Astrocyte of the cerebellum (primary cell): Measurements from ENCODE around the gene FBXO27.
"Not testable (repeated sequence)": the region's sequence is repeated elsewhere in the genome, so short reads cannot be mapped to it uniquely, and the experiment has no call there.

Source experiments
- DNase-seq: peaks from one replicate; pipeline ENCODE4 v3.0.0-alpha.2; 2011; ENCODE audit warnings: low read depth
- H3K4me3 ChIP-seq: 2 replicates; pipeline ENCODE4 v1.5.1; 2011; ENCODE audit warnings: mild to moderate bottlenecking, low read depth, low read length, moderate library complexity
- CTCF ChIP-seq: IDR thresholded peaks from 2 replicates; pipeline ENCODE4 v1.5.1; 2012; ENCODE audit warnings: low read length, low read depth, moderate library complexity, mild to moderate bottlenecking; ENCODE audit errors: missing control alignments
- in situ Hi-C: cut with HindIII; loops from 2 replicates; pipeline ENCODE4 v1.10.0; 2017; ENCODE audit warnings: low sequenced_read_pairs

FBXO27 gene

GRCh38 chr19:39008137-39008536 lies 24.2 kb downstream of the FBXO27 start:
- TF ChIP-seq CTCF: no peak
- no peak overlapping the region for H3K4me3 ChIP-seq
- in situ Hi-C loops: no loop called here
- DNase-seq: no peak

- in situ Hi-C loops: no loop called here
- no peak overlapping the region for H3K4me3 ChIP-seq
- TF ChIP-seq CTCF: no peak
- DNase-seq: no peak
Observed at GRCh38 chr19:39007096-39007495, 25.3 kb downstream of the FBXO27 start.

GRCh38 chr19:39004403-39004802 lies 27.9 kb downstream of the FBXO27 start:
- no peak overlapping the region for H3K4me3 ChIP-seq
- in situ Hi-C loops: no loop called here

DNA sequence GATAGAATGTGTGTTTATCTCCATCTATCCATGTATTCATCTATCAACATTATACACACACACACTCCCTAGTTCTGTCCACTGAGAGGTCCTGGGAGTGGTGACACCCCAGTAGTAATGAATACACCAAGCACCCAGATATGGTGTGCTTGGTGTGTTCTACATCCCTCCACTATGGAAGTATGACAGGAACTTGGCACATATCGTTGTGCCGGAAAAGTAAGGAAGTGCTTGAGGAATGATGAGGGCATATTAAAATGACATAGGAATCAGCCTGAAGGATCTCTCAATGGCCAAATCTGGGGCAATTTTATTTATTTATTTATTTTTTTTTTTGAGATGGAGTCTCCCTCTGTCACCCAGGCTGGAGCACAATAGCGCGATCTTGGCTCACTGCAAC lies 28.6 kb downstream of the FBXO27 start:
- H3K4me3 ChIP-seq: no peak overlapping the region
- no peak for TF ChIP-seq CTCF
- no peak for DNase-seq
- in situ Hi-C loops: no loop called here

More at GRCh38 chr19:39004403-39004802, 27.9 kb downstream of the FBXO27 start:
- no peak for TF ChIP-seq CTCF
- DNase-seq: no peak

- TF ChIP-seq CTCF: no peak
- DNase-seq: no peak
- in situ Hi-C loops: no loop called here
- H3K4me3 ChIP-seq: no peak overlapping the region
Observed at GRCh38 chr19:39003188-39003587, 29.2 kb downstream of the FBXO27 start.

DNA sequence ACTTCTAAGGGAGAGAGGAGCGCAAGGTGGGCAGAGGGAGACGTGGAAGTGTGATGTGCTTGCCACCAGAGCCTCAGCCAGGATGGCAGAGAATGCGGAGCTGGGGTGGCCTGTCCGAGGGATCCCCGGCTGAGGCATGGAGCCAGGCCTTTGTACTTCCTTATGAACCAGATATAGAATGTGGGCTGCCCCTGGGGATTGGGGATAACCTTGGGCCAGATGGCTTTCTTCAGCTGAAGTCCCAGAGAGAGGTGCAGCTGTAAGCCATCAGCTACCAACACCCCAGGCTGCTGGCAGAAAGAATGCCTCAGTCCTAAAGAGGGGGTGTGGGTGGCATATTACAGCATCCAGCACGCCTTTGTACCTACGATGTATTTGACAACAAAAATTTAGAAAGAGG lies 31.3 kb downstream of the FBXO27 start:
- no peak overlapping the region for H3K4me3 ChIP-seq
- no peak for TF ChIP-seq CTCF
- no peak for DNase-seq
- in situ Hi-C loops: no loop called here

DNA sequence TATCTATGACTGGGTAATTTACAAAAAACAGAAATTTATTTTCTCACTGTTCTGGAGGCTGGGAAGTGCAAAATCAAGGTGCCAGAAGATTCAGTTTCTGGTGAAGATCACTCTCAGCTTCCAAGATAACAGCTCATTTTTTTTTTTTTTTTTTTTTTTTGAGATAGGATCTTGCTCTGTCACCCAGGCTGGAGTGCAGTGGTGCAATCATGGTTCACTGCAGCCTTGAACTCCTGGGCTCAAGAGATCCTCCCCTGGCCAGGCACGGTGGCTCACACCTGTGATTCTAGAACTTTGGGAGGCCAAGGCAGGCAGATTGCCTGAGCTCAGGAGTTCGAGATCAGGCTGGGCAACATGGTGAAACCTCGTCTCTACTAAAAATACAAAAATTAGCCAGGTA lies 34.8 kb downstream of the FBXO27 start:
- in situ Hi-C loops, H3K4me3 ChIP-seq, DNase-seq: not testable (repeated sequence)
